Right lobe of liver (tissue), 6 donors: ENCODE measurements around the gene GLUD1. TPM values are rescaled to one million over a fixed set of nuclear protein-coding genes. Genes with fewer than 3 reads are reported as not detected.
"Not testable (repeated sequence)": the region's sequence is repeated elsewhere in the genome, so short reads cannot be mapped to it uniquely, and the experiment has no call there.

ENCODE experiments used
- ATAC-seq, 4 donors: fragments of 200-7000 bp; cut with Tn5 transposase; one replicate each; pipeline ENCODE4 v1.9.1; 2020; ENCODE audit warnings: mild to moderate bottlenecking in 4 of 4, moderate library complexity in 4 of 4
- DNase-seq, 3 donors: peaks; one replicate each; pipeline ENCODE4 v3.0.0-alpha.2; 2020
- H3K27ac ChIP-seq, 3 donors: fragments of 200-600 bp; one replicate each; pipeline ENCODE4 v1.8.0; 2022
- H3K27me3 ChIP-seq, 2 donors: fragments of 200-600 bp; one replicate each; pipeline ENCODE4 v1.8.0; 2022
- H3K36me3 ChIP-seq, 4 donors: fragments of 200-600 bp; sonication (generic) in 1 of 4; one replicate each; pipeline versions ENCODE4 v1.5.1 to v1.8.0; 2017 to 2022; ENCODE audit warnings: control low read depth in 1 of 4
- H3K4me1 ChIP-seq, 4 donors: fragments of 200-600 bp; sonication (generic) in 1 of 4; one replicate each; pipeline versions ENCODE4 v1.5.1 to v1.8.0; 2017 to 2022; ENCODE audit warnings: control low read depth in 1 of 4
- H3K4me3 ChIP-seq, 3 donors: fragments of 200-600 bp; one replicate each; pipeline ENCODE4 v1.8.0; 2022
- H3K9me3 ChIP-seq, 4 donors: fragments of 200-600 bp; sonication (generic) in 1 of 4; one replicate each; pipeline versions ENCODE4 v1.5.1 to v1.8.0; 2017 to 2022; ENCODE audit warnings: control low read depth in 1 of 4
- CTCF ChIP-seq, 4 donors: fragments of 200-600 bp in 3 of 4; fragments of 450-650 bp in 1 of 4; IDR thresholded peaks; one replicate each; pipeline versions ENCODE4 v1.5.1 to v1.8.0; 2016 to 2022; ENCODE audit warnings: antibody characterized with exemption in 4 of 4, mild to moderate bottlenecking in 2 of 4
- POLR2A ChIP-seq: fragments of 450-650 bp; IDR thresholded peaks from one replicate; pipeline ENCODE4 v1.6.1; 2017; ENCODE audit warnings: antibody characterized with exemption, mild to moderate bottlenecking
- WGBS: methylation state at CpG from one replicate; pipeline ENCODE4 v1.1.6; 2018; ENCODE audit warnings: low coverage, low lambda C conversion rate; ENCODE audit not compliant: insufficient coverage; ENCODE audit errors: missing lambda C conversion rate; 5-methylcytosine and 5-hydroxymethylcytosine counted together
- intact Hi-C, 2 donors: fragments of 100-400 bp; cut with DNase I; formaldehyde crosslinking; loops; one replicate each; pipeline versions ENCODE4 v1.11.2 to v1.14.1; 2022
- total RNA-seq, 6 experiments: library from RNA; depleted of rRNA in 2 of 6; stranded (reverse); fragments of >200 nt in 2 of 6; fragmentation: NEBNext Ultra II Directional in 3 of 6; extraction: Animal tissue kit (Norgen Biotek cat#: 25700) in 3 of 6; gene quantifications; one replicate each; pipeline versions ENCODE4 v1.1.0 to v1.2.4, GENCODE V29; 2016 to 2023
- donor health status: DM: no; HTN: yes; CAD: no.
- donor health status: DM: no; HTN: no; CAD: no.
- donor health status: DM: no; HTN: no; CAD: no.
- donor health status: DM: no; HTN: yes; CAD: no.
- donor health status: DM: no; HTN: yes; CAD: no.

The GLUD1 gene
- total RNA-seq, 6 experiments from 2014 or later = 272 to 652 (median 433) TPM

GRCh38 chr10:87045434-87045938 lies 49.2 kb downstream of the GLUD1 start:
- Histone ChIP-seq H3K27ac (no peak overlapping the region), H3K9me3 (no peaks in the 10 kb centered on the region), H3K36me3 (peaks cover 0 to 49% (median 16%) of the 10 kb centered on the region in 4 donors), H3K4me1 (peaks cover 0 to 7% (median 0%) of the 10 kb centered on the region in 4 donors), H3K4me3 (no peak overlapping the region), H3K27me3 (no peaks in the 10 kb centered on the region)
- TF ChIP-seq CTCF (IDR thresholded peaks at IDR 0.05) (no peak), POLR2A (no peak)
- ATAC-seq (no peak), DNase-seq (no peak)
- intact Hi-C loops = no loop called here
- WGBS = 92% methylated on average over 4 of the region's 6 CpGs

GRCh38 chr10:87043579-87043978 lies 51.1 kb downstream of the GLUD1 start:
- ATAC-seq, intact Hi-C loops, H3K4me1 ChIP-seq, H3K4me3 ChIP-seq, H3K27ac ChIP-seq, DNase-seq, H3K9me3 ChIP-seq, H3K27me3 ChIP-seq: not testable (repeated sequence)
- peaks cover 0 to 30% (median 9%) of the 10 kb centered on the region in 4 donors for H3K36me3 ChIP-seq
- WGBS = 97% methylated on average over 5 of the region's 7 CpGs

DNA sequence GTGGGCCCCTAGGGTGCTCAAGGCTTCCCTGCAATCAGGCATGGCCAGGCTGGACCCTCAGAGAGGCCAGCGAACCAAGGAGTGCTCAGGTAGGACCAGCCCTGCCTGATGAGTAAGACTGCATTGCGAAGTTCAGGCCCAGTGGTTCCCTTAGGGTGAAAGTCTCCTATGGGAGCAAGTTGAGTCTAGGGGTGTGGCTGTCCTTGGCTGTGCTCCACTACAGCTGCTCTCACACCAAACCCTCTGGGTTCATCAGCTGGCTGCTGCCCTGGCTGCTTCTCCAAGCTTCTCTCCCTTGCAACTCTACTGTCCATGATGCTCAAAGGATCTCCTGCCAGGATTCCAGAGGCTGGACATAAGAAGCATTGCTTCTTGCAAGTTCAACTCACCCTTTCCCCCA lies 55.9 kb downstream of the GLUD1 start:
- Histone ChIP-seq H3K36me3 (no peaks in the 10 kb centered on the region), H3K27ac (no peak overlapping the region), H3K4me1 (no peaks in the 10 kb centered on the region), H3K27me3 (no peaks in the 10 kb centered on the region), H3K4me3 (no peak overlapping the region), H3K9me3 (no peaks in the 10 kb centered on the region)
- intact Hi-C loops = no loop called here
- no peak for TF ChIP-seq CTCF (IDR thresholded peaks at IDR 0.05)
- TF ChIP-seq POLR2A = no peak
- no peak for DNase-seq
- no CpG with 5 or more reads among the region's 2 CpGs for WGBS
- peak; percentile 44 to 79 (median 56) for ATAC-seq

- DNase-seq (no peak), ATAC-seq (peak in 3 of 4 donors; percentile 3 to 28 (median 14))
- no peak overlapping the region for H3K4me3 ChIP-seq
- H3K4me1 ChIP-seq = no peaks in the 10 kb centered on the region
- no peak overlapping the region for H3K27ac ChIP-seq
- H3K9me3 ChIP-seq = no peaks in the 10 kb centered on the region
- WGBS = no CpG with 5 or more reads among the region's 3 CpGs
- intact Hi-C loops = no loop called here
- no peaks in the 10 kb centered on the region for H3K27me3 ChIP-seq
- TF ChIP-seq POLR2A (no peak), CTCF (IDR thresholded peaks at IDR 0.05) (no peak)
- H3K36me3 ChIP-seq = no peaks in the 10 kb centered on the region
Measured at GRCh38 chr10:87038286-87038717, 56.3 kb downstream of the GLUD1 start.

- Histone ChIP-seq H3K27ac (no peak overlapping the region), H3K36me3 (no peaks in the 10 kb centered on the region), H3K9me3 (no peaks in the 10 kb centered on the region), H3K27me3 (no peaks in the 10 kb centered on the region), H3K4me1 (no peaks in the 10 kb centered on the region), H3K4me3 (no peak overlapping the region)
- intact Hi-C loops = no loop called here
- 90% methylated on average over 1 of the region's 1 CpG for WGBS
- TF ChIP-seq POLR2A (no peak), CTCF (IDR thresholded peaks at IDR 0.05) (no peak)
- ATAC-seq (no peak), DNase-seq (no peak)
Measured at GRCh38 chr10:87036623-87037022, 58.0 kb downstream of the GLUD1 start.
